GDM1 (cell line): ENCODE measurements around the gene PDZRN4.
"Not testable (repeated sequence)": the region's sequence is repeated elsewhere in the genome, so short reads cannot be mapped to it uniquely, and the experiment has no call there.

Source experiments
- DNase-seq: peaks from one replicate; lab custom pipeline; 2025; lab: John Stamatoyannopoulos, UW

The PDZRN4 gene

DNA sequence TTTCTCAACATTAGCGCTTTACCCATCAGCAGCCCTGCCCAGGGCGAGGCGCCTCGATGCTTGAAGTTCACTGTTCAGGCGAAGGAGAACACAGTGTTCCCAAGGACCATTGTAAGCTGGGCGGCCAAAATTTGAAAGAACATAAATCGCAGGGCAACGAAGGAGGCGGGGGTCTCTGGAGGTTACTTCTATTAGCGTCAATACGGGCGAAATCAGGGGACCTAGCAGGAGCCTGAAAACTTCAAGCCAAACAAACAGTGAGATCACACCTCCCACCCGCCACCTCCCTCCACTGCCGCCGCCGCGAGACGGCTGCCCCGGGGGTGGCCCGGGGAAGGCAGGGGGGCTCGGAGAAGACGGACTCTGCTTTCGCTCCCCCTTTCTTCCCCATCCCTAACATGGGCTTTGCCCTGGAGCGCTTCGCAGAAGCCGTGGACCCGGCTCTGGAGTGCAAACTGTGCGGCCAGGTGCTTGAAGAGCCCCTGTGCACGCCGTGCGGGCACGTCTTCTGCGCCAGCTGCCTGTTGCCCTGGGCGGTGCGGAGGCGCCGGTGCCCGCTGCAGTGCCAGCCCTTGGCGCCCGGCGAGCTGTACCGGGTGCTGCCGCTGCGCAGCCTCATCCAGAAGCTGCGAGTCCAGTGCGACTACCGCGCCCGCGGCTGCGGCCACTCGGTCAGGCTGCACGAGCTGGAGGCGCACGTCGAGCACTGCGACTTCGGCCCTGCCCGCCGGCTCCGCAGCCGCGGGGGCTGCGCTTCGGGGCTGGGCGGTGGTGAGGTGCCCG lies at the start of gene PDZRN4:
PDZRN4 (plus strand) TSS at position 263 of the 783 bp plus-strand sequence.
- DNase-seq = no peak

DNA sequence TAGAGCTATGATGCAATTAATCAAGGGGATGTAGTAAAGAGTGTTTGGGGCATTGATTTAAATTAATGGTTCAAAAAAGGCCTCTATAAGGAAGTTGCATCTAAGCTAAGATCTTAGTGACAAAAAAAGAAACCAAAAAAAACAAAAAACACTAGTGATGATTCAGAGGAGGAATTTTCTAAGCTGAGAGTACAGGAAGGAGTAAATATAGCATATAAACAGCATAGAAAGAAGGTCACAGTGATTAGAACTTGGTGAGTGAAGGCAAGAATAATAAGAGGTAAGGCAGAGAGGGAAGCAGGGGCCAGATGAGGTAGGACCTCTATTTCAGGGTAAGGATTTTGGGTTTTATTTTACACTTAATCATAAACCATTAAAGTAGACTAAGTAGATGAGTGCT lies 48.0 kb upstream of the PDZRN4 start:
- DNase-seq = no peak

DNA sequence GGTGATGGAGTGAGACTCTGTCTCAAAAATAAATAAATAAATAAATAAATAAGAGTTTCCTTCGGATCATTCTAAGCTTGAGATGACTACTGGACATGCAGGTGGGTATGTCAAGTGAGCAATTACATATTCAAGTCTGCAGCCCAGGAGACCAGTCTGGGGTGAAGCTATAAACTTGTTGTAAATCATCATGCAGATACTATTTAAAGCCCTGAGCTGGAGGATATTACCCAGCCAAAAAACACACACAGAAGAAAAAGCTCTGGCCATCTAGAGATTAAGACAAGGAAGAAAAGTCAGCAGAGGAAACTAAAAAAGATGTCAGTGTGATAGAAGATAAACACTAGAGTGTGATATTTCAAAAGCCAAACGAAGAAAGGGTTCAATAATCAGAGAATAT lies 47.0 kb upstream of the PDZRN4 start:
- no peak for DNase-seq

DNA sequence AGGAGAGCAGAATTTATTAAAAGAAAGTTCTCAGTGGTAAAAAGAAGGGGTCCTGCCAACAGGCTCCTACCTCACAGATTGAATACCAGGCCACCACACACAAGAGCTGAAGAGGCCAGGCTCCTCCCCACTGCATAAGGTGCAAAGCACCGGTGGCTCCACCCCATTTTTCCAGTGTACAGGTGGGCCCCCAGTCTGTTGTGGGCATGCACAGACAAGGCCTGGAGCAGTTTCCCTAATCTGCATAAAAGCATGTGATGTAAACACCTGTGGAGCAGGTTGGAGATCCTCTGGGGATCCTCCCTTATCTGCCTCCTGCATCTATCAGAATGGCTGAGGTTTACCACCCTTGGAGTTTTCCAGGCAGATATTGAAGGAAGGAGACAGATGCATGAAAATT lies 45.7 kb upstream of the PDZRN4 start:
- no peak for DNase-seq

DNA sequence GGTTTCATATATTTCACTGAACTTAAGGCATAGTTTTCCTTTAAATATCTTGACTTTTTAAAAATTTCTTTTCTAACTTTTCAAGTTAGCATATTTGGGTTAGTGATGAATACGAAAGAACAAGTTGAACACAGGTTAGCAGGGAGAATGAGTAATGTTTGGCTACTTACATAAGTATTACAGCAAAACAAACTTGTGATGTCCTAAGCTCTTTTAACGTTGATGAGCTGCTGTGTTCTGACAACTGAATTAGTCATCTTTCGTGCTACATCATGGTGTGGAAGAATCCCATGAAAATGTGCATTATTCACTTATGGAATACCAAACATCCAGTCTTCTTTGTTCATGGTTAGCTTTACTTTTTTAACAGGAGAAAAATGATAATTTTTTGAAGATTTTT lies 36.3 kb upstream of the PDZRN4 start:
- no peak for DNase-seq

DNA sequence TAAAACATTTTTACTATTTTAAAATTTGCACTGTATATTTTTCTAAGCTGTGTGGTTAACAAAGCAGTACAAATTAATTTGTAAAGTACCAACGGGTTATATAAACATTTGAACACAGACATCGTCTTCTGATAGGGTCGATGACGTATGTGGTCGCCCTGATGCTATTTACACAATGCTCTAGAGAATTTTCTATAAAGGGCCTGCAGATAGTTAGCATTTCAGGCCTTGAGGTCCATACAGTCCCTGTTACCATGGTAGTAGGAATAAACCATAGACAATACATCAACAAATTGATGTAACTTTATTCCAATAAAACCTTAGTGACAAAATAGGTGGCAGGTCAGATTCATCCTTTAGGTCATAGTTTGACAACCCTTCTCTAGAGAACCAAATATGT lies 25.7 kb upstream of the PDZRN4 start:
- no peak for DNase-seq

DNA sequence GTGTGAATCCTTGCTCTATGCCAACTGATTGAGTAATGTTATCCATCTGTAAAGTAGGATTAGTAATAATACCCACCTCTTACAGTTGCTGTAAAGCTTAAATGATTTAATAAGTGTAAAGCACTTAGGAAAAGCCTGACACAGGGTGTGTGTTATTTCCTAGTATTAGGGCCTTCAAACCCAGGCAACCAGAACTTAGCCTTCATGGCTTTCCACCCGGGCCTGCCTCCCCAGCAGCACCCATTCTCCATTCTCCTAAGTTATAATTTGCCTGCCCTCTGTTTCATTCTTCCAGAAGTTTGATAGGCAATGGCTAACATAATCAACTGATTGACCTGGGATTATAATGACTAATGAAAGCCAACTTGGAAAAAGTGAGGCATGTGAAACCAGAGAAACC lies 20.4 kb upstream of the PDZRN4 start:
- no peak for DNase-seq

DNA sequence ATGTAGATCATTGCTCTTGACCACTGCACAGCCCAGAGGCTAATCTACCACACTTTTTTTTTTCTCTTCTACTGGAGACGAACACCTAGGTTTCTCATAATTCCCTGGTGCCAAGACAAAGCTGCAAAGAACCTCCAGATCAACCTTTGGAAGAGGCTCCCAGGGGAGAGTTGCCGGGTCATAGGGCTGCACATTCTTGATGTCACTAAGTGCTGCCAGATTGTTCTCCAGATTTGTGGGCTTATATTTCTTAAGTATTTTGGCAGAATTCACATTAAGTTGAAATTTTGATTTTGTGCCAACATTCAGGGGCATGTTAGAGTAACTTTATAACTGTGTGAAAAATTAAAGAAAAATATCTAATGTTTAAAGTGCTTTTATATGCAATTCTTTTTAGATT lies 13.5 kb upstream of the PDZRN4 start:
- DNase-seq = no peak

DNA sequence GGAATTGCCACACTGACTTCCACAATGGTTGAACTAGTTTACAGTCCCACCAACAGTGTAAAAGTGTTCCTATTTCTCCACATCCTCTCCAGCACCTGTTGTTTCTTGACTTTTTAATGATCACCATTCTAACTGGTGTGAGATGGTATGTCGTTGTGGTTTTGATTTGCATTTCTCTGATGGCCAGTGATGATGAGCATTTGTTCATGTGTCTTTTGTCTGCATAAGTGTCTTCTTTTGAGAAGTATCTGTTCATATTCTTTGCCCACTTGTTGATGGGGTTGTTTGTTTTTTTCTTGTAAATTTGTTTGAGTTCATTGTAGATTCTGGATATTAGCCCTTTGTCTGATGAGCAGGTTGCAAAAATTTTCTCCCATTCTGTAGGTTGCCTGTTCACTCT lies 8.6 kb upstream of the PDZRN4 start:
- DNase-seq = not testable (repeated sequence)

DNA sequence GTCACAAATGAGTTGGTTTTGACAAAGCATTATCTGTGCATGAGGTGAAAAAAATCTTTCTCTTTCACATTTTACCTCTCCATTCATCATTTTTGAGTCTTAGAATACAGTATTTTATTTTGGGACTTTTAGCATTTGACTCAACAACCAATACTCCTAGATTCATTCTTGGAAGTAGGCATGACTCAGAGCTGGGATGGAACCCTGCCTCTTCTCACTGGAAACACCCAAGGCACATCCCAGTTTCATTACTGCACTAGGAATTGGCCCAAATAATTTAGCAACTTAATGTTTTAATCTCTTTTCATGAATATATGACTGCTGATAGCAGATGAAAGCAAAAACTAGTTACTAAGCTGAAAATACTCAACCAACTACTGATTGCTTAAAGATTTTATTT lies 3.3 kb upstream of the PDZRN4 start:
- DNase-seq = no peak

DNA sequence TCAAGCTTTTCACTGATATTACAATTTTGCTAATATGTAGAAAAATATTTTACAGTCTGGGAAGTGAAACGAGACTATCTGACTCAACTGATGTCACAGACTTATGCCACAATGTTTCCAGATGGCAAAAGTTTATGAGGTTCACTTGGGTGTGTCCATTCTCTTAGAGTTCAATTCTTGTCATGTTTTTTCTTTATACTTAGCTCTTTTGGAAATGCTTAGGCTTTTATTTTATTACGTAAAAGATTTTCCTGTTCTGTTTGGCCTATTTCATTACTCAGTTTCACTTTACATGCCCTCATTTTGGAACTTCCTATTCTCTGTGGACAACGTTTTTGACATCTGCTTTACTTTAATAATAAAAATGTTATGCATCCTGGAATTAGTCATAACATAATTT lies 2.1 kb upstream of the PDZRN4 start:
- DNase-seq = no peak

DNA sequence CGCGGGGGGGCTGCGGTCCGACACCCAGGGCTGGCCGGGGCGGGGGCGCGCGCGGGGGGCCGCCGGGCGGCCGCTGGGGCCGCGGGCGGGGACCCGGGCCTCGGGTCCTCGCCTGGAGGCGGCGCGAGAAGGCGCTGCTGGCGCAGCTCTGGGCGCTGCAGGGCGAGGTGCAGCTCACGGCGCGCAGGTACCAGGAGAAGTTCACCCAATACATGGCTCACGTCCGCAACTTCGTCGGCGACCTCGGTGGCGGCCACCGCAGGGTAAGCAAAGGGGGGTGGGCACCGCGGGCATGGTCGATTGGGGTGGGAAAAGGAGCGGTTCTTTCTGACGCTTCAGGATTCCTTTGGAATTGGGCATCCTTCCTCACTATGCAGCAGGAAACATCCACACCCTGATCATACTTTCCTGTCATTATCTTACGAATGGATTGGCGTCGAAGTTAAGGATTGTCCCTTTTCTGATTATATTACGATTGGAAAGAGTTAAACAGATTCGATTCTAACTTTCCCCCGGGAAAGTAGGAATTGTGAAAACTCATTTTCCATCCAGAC lies 798 bp downstream of the PDZRN4 start:
- DNase-seq = no peak

DNA sequence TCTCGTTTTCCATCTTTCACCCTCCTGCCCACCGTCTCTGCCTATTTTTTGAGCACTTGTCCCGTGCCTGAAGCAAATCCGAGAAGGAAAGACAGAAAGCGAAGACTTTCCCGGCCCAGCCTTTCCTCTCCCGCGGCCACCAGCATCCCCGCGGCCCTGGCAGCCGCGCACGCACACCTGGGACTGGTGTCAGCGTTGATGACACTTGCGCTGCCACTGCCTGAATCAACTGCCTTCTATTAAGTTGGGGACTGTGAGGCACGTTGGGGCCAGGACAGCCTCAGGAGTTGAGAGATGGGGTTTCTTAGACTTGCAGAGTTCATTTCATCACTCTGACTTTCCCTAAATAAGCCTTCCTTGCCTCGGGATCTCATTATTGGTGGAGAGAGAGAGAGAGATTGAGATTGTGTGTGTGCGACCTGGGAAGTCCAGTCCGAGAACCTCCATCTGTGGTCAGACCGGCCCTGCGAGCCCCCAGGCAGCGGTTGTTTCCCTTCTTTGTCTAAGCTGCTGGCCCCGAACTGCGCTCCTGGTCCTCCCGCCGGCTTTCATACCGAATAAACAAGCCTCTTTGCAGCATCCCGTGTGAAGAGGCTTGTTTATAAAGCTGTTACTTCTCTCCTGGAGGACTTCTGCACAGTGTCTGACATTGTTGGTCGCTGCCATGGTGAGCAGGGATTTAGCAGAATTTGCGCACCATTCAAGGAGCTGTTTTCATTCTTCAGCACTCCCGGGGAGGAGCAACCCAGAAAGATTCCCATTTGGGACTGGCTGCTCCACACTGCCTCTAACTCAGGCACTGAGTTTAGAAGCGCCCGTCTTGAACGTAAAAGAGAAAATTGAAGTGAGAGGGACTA lies 1.5 kb downstream of the PDZRN4 start:
- DNase-seq = no peak

DNA sequence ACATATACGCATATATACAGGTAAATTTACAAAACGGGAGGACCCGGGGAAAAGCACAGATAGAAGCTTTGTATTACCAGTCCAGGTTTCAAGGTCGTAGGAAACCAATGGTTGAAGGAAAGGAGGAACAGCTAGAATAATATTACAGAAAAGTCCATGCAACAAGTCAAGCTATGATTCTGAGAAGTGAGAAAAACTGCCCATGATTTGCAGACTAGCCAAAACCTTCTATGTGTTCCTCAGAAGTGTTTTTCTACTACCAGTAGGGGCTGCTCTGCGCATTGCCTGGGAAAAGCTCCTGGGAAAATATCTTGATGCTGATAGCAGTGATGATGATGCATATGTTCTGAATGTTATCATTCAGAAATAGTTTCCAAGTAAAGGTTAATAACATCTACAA lies 2.2 kb downstream of the PDZRN4 start:
- no peak for DNase-seq

DNA sequence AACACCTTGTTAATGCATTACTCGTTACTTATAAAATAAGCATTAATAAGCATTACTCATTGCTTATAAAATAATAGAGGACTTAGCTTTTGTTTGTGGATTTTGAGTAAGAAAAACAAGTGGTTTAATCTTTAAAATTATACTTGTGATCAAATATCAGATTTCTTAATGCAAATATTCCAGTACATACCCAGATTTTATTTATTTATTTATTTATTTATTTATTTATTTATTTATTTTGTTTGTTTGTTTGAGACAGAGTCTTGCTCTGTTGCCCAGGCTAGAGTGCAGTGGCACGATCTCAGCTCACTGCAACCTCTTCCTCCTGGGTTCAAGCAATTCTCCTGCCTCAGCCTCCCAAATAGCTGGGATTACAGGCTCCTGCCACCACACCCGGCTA lies 3.4 kb downstream of the PDZRN4 start:
- DNase-seq = not testable (repeated sequence)

DNA sequence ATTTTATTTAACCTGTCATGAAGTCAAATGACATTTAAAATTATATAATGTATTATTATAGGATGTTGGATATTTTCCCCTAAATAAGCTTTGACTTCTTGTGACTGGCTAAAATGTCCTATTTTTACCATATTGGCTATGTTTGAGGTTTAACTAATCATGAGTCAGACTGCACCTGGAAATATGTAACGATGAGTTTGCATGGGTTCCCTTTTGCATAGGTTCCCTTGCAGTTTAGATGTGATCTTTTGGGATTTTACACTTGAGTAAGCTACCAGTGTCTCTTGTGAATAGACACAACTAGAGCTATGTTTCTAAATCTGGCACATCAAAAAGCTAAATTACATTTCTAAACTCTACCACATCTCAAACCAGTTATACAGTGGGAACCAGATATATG lies 5.2 kb downstream of the PDZRN4 start:
- DNase-seq = no peak

DNA sequence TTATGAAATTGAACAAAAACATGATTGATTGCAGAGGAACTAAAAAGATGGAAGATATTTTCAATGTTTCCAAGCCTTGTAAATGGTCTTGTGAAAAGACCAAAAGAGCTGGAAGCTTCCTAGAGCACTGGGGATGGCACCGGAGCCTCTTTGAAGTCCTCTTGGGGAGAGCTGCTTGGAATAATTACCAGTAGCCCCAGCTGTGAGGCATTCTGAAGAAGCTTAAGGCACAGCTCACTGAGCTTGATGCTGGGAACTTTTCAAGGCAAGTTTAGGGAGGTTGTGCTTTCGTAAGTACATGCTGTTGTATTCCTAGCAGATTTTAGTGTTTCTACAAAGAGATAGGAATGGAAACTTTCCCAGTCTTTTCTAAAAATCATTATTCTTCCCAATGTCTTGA lies 13.9 kb downstream of the PDZRN4 start:
- no peak for DNase-seq

DNA sequence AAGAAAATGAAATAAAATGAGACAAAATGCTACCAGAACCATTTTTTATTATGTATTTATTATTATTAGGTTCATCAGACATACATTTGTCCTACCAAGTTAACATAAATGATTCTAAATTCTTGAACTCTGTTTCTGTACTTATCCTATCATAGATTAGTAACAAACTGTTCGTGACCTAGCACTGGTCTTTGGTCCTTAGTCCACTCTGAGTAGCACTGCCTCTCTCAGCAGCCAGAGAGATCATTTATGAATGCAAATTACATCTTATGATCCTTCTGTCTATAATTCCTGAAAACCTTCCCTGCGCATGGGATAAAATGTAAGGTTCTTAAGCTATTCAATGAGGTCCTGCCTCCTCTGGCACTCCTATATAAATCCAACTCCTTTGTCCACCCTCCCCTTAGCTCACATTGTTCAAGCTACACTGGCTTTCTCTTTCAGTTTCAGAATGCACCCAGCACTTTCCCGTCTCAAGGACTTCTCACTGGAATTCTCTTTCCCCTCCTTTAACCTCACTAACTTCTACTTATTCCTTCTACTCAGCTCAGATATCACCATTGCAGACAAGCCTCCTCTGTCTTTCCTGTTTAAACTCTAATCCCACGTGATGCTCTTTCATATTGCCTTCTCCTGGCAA lies 17.1 kb downstream of the PDZRN4 start:
- DNase-seq = no peak

DNA sequence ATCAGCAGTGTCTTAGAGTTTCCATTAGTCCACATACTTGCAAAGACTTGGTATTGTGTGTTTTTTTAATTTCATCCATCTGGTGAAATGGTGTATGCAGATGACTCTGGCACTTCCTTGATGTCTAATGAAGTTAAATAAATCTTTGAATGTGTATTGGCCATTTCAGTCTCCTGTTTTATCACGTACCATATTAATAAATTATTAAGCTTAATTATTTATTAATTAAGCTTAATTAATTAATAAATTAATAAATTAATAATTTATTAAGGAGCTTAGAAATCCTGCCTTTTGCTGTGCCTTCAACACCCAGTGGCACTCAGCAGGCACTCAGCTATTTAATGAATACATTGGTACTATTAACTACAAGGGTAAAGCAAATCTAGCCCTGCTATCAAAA lies 18.2 kb downstream of the PDZRN4 start:
- no peak for DNase-seq

DNA sequence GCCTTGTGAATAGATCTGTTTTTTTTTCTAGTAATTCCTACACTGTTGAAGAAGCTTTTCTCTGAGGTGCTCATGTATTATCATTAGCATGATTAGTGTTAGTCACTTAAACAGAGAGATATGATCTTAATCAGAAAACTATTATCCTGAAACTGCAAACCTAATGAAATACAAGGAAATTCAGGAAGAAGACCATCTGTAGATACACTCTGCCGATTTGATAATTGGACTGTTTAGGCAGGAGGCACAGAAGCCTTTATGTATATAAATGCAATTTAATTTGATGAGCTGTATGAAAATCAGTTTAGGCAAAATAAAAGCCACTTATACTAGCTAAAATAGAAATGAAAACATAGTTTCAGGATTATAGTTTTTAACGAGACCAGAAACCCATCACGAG lies 23.3 kb downstream of the PDZRN4 start:
- no peak for DNase-seq

DNA sequence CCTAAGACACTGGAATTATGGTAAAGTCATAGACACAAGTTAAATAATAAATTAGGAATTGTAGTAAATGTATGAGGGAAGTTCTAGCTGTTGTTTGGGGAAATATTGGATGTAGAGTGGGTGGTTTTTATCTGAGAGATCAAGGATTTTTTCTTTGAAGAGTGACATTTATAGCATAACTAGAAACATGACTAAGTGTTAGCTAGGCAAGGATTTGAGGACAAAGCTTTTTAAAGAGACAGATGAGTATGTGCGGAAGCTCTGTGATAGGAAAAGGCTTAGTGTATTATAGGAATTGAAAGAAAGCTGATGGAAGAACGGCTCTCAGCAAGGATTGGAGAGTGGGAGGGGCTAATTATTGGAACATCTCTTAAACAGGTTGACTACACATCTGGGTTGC lies 24.5 kb downstream of the PDZRN4 start:
- DNase-seq = no peak

DNA sequence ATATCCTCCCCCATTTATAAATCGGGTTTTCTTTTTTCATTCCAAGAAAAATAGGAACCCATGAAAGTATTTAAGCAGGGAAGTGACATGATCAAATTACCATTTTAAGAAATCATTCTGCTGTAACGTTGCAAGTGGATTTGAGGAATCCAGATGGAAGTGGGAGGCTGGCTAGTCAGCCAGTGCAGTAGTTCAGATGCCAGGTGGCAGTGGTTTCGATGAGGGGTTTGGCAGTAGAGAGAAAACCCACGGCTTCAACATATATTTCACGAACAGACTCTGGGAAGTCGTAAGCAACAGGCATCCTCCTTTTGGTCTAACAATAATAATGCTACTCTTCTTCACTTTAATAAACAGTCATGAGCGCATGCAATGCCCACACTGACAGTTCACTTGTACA lies 25.0 kb downstream of the PDZRN4 start:
- DNase-seq = no peak

DNA sequence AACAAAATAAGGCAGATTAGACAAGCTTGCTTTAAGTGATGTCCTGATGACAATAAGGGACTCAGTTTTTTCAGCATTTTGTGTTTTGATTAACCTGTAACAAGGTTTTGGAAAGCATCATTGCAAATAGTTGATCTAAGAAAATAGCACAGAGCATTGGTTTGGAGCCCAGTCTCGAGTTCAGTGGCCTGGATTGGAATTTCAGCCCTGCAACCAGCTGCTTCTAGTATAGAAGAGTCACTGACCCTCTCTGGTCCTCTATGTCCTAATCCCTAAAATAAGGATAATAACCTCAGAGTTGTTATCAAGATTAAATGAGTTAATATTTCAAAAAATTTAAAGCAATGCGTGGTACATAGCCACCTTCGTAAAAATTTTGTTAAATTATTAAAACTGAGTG lies 25.5 kb downstream of the PDZRN4 start:
- no peak for DNase-seq
